Effector memory CD8-positive, alpha-beta T cell (primary cell): ENCODE data around the gene VPS26B.
A peak's percentile ranks its signal among the peaks of the same experiment; 100 is the strongest.

Experiments
- ATAC-seq: fragments of 150-1000 bp; cut with Tn5 transposase; replicated peaks from 2 replicates; pipeline ENCODE4 v1.10.0; 2021; ENCODE audit warnings: mild to moderate bottlenecking, moderate library complexity
- DNase-seq, 3 experiments: peaks; one replicate each; pipeline ENCODE4 v3.0.0; 2021
- H3K27ac Mint-ChIP-seq, 2 donors: one replicate each; pipeline ENCODE4 v1.8.0; 2022; ENCODE audit warnings: mild to moderate bottlenecking in 2 of 2, mixed read lengths in 2 of 2, moderate library complexity in 2 of 2
- H3K27me3 Mint-ChIP-seq, 2 donors: one replicate each; pipeline ENCODE4 v1.8.0; 2022; ENCODE audit warnings: mixed read lengths in 2 of 2
- H3K36me3 Mint-ChIP-seq: one replicate; pipeline ENCODE4 v1.8.0; 2022; ENCODE audit warnings: mild to moderate bottlenecking, moderate library complexity, mixed read lengths; ENCODE audit not compliant: insufficient read depth
- H3K4me1 Mint-ChIP-seq, 2 donors: one replicate each; pipeline ENCODE4 v1.8.0; 2022; ENCODE audit warnings: low read depth in 2 of 2, mixed read lengths in 2 of 2
- H3K4me3 Mint-ChIP-seq, 2 donors: one replicate each; pipeline ENCODE4 v1.8.0; 2022; ENCODE audit warnings: mild to moderate bottlenecking in 2 of 2, mixed read lengths in 2 of 2, moderate library complexity in 2 of 2
- H3K9me3 Mint-ChIP-seq, 2 donors: one replicate each; pipeline ENCODE4 v1.8.0; 2022; ENCODE audit warnings: mixed read lengths in 2 of 2

Gene VPS26B

GRCh38 chr11:134216816-134217215 lies 7.7 kb upstream of the VPS26B start:
- no peak for DNase-seq
- Mint-ChIP-seq H3K36me3 (peaks cover 26% of the 10 kb centered on the region), H3K27ac (no peak overlapping the region), H3K9me3 (no peaks in the 10 kb centered on the region), H3K4me3 (no peak overlapping the region), H3K27me3 (no peaks in the 10 kb centered on the region), H3K4me1 (peaks cover 9 to 34% of the 10 kb centered on the region in 2 donors)
- no peak for ATAC-seq

GRCh38 chr11:134223121-134223520 lies 1.4 kb upstream of the VPS26B start:
- peak overlapping the region; percentile 95 for H3K4me3 Mint-ChIP-seq
- H3K36me3 Mint-ChIP-seq, result peaks cover 37% of the 10 kb centered on the region
- no peaks in the 10 kb centered on the region for H3K9me3 Mint-ChIP-seq
- peak overlapping the region; percentile 96 to 98 for H3K27ac Mint-ChIP-seq
- peaks cover 50 to 64% of the 10 kb centered on the region in 2 donors for H3K4me1 Mint-ChIP-seq
- H3K27me3 Mint-ChIP-seq, result no peaks in the 10 kb centered on the region
- DNase-seq (no peak), ATAC-seq (no peak)

DNA sequence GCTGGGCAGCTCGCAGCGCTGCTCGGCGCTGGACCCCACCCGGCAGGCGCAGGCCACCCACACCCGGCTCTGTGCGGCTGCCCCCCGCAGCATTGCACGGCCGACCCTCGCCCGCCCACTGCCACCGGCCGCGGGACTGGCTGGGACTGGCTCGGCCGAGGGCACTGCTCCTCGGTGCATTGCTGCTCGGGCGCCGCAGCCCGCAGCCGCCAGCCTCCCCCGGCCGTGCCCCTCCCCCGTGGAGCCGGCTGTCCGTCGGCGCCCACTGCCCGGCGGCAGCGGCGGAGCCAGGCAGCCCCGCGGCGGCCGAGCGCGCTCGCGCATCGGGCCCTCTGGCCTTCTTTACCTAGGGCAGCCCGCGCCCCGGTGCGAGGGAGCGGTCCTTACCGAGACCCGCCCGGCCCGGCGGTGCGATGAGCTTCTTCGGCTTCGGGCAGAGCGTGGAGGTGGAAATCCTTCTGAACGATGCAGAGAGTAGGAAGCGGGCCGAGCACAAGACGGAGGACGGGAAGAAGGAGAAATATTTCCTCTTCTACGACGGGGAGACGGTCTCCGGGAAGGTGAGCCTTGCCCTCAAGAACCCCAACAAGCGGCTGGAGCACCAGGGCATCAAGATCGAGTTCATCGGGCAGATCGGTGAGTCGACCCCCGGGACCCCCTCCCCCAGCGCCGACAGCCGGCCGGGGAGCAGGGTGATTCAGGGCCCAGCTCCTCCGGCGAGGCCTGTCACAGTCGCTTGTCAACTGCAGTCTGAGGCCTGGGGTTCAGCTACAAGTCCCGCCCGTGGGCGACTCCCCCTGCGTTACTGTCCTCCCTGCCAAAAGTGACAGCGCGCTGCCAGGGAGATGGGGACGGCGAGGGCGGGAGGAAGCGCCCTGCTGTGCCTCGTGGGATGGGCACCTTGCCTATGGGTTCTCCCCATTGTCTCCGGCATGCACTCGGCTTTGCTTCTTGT lies 516 bp downstream of the VPS26B start:
- peaks cover 31% of the 10 kb centered on the region for H3K36me3 Mint-ChIP-seq
- DNase-seq (peak; percentile 25 to 42 (median 27)), ATAC-seq (peak; percentile 7)
- peak overlapping the region; percentile 83 to 96 for H3K27ac Mint-ChIP-seq
- peak overlapping the region; percentile 95 for H3K4me3 Mint-ChIP-seq
- H3K27me3 Mint-ChIP-seq, result no peaks in the 10 kb centered on the region
- peaks cover 56 to 69% of the 10 kb centered on the region in 2 donors for H3K4me1 Mint-ChIP-seq
- H3K9me3 Mint-ChIP-seq, result no peaks in the 10 kb centered on the region

DNA sequence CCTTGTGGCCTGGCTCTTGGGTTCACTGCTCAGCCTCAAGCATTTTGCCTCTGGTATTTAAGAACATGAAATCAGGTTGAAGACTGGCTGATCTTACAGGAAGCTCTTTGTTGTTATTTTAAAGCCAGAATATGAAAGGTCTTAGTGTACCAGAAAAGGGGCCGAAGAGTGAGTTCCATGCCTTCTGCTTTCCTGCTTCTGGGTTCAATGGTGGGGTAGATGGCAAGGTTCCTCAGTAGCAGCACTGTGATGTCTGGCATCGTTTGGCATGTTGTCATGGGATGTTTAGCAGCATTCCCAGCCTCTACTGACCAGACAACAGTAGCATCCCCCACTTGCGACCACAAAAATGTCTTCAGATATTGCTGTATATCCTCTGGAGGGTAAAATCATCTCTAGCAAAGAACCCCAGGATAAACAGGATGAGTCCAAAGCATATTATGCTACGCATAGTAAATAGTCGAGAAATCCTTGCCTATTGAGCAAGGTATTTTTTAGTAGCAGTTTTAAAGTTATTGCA lies 2.4 kb downstream of the VPS26B start:
- DNase-seq, result no peak
- Mint-ChIP-seq H3K4me1 (peaks cover 65 to 79% of the 10 kb centered on the region in 2 donors), H3K36me3 (peaks cover 24% of the 10 kb centered on the region), H3K9me3 (no peaks in the 10 kb centered on the region), H3K4me3 (peak overlapping the region; percentile 93 to 94), H3K27ac (no peak overlapping the region), H3K27me3 (no peaks in the 10 kb centered on the region)
- no peak for ATAC-seq

GRCh38 chr11:134228625-134229024 lies 4.2 kb downstream of the VPS26B start:
- H3K9me3 Mint-ChIP-seq, result no peaks in the 10 kb centered on the region
- peaks cover 11% of the 10 kb centered on the region for H3K36me3 Mint-ChIP-seq
- no peaks in the 10 kb centered on the region for H3K27me3 Mint-ChIP-seq
- peak; percentile 27 to 34 (median 28) for DNase-seq
- peak overlapping the region; percentile 26 to 93 for H3K4me3 Mint-ChIP-seq
- H3K4me1 Mint-ChIP-seq, result peaks cover 63 to 76% of the 10 kb centered on the region in 2 donors
- ATAC-seq, result peak; percentile 34
- H3K27ac Mint-ChIP-seq, result peak overlapping the region in 1 of 2 donors; percentile 36

- H3K27ac Mint-ChIP-seq, result peak overlapping the region in 1 of 2 donors; percentile 36
- H3K36me3 Mint-ChIP-seq, result peaks cover 5% of the 10 kb centered on the region
- no peaks in the 10 kb centered on the region for H3K9me3 Mint-ChIP-seq
- DNase-seq (no peak), ATAC-seq (no peak)
- H3K4me1 Mint-ChIP-seq, result peaks cover 63 to 76% of the 10 kb centered on the region in 2 donors
- no peaks in the 10 kb centered on the region for H3K27me3 Mint-ChIP-seq
- H3K4me3 Mint-ChIP-seq, result peak overlapping the region; percentile 26 to 93
Measured at GRCh38 chr11:134229126-134229790, 4.8 kb downstream of the VPS26B start.

DNA sequence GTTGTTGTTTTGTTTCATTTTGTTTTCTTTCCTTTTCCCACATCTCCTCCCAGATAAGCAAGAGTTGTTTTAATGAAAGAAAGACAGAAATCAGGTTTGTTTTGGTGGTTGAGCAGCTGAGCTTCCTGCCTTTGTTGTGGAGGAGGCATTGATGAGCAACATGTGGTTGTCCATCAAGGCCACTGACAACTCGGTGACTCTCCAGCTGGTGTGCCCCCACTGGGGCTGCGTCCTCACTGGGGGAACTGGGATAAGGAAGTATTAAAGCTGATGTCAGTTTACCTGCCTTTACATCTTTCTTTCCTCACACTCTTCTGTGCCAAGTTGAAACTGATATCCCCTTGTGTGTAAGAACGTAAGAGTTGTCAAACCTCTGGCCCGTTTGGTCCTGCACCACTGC lies 5.9 kb downstream of the VPS26B start:
- Mint-ChIP-seq H3K27me3 (no peaks in the 10 kb centered on the region), H3K36me3 (peaks cover 14% of the 10 kb centered on the region), H3K9me3 (no peaks in the 10 kb centered on the region), H3K4me3 (peak overlapping the region; percentile 26 to 93), H3K4me1 (peaks cover 61 to 72% of the 10 kb centered on the region in 2 donors), H3K27ac (peak overlapping the region; percentile 19 to 69)
- DNase-seq (no peak), ATAC-seq (no peak)

- DNase-seq (no peak), ATAC-seq (no peak)
- peaks cover 46 to 60% of the 10 kb centered on the region in 2 donors for H3K4me1 Mint-ChIP-seq
- peak overlapping the region in 1 of 2 donors; percentile 77 for H3K27ac Mint-ChIP-seq
- peak overlapping the region; percentile 33 to 65 for H3K4me3 Mint-ChIP-seq
- no peaks in the 10 kb centered on the region for H3K9me3 Mint-ChIP-seq
- peaks cover 24% of the 10 kb centered on the region for H3K36me3 Mint-ChIP-seq
- no peaks in the 10 kb centered on the region for H3K27me3 Mint-ChIP-seq
Measured at GRCh38 chr11:134231958-134232659, 7.6 kb downstream of the VPS26B start.

- Mint-ChIP-seq H3K27me3 (no peaks in the 10 kb centered on the region), H3K36me3 (peaks cover 29% of the 10 kb centered on the region), H3K4me3 (no peak overlapping the region), H3K9me3 (no peaks in the 10 kb centered on the region), H3K27ac (peak overlapping the region in 1 of 2 donors; percentile 77), H3K4me1 (peaks cover 32 to 46% of the 10 kb centered on the region in 2 donors)
- DNase-seq (no peak), ATAC-seq (no peak)
Measured at GRCh38 chr11:134233729-134234179, 9.3 kb downstream of the VPS26B start.

- no peaks in the 10 kb centered on the region for H3K27me3 Mint-ChIP-seq
- H3K4me3 Mint-ChIP-seq, result no peak overlapping the region
- H3K27ac Mint-ChIP-seq, result no peak overlapping the region
- peaks cover 32% of the 10 kb centered on the region for H3K36me3 Mint-ChIP-seq
- DNase-seq (no peak), ATAC-seq (no peak)
- peaks cover 17 to 30% of the 10 kb centered on the region in 2 donors for H3K4me1 Mint-ChIP-seq
- no peaks in the 10 kb centered on the region for H3K9me3 Mint-ChIP-seq
Measured at GRCh38 chr11:134235399-134235798, 10.9 kb downstream of the VPS26B start.

DNA sequence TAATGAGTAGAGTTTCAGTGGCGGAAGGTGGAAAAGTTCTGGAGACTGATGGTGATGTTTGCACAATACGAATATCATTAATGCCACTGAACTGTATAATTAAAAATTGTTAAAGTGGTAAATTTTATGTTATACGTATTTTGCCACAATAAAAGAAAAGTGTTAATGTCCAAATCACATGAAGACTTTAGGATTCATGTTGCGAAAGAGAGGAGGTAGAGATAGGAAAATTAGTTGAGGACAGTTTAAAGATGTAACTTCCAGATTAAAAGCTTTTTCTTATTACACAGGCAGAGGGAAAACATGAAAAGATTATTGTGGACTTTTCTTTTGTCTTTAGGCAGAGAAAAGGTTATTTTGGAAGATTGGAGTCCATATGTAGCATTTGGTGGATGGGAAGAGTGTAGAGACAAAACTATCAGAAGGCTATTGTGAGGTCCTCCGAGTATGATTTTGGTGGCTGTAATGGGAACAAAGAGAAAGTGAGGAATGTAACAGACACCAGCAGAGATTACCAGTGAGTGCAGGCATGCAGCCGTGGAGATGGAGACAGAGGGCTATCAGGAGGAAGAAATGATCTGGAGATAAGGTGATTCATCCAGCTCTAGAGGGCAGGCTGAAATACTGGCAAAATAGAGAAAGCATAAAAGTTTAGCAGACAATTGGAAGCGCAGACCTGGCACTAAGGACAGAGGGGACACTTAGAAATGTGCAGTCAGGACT lies 12.5 kb downstream of the VPS26B start:
- Mint-ChIP-seq H3K27me3 (no peaks in the 10 kb centered on the region), H3K36me3 (peaks cover 37% of the 10 kb centered on the region), H3K4me1 (peaks cover 12 to 16% of the 10 kb centered on the region in 2 donors), H3K9me3 (no peaks in the 10 kb centered on the region), H3K4me3 (no peak overlapping the region), H3K27ac (peak overlapping the region; percentile 3 to 64)
- DNase-seq (no peak), ATAC-seq (no peak)

- no peaks in the 10 kb centered on the region for H3K9me3 Mint-ChIP-seq
- ATAC-seq (no peak), DNase-seq (no peak)
- peaks cover 8 to 11% of the 10 kb centered on the region in 2 donors for H3K4me1 Mint-ChIP-seq
- H3K4me3 Mint-ChIP-seq, result no peak overlapping the region
- peaks cover 39% of the 10 kb centered on the region for H3K36me3 Mint-ChIP-seq
- H3K27ac Mint-ChIP-seq, result no peak overlapping the region
- no peaks in the 10 kb centered on the region for H3K27me3 Mint-ChIP-seq
Measured at GRCh38 chr11:134237557-134237922, 13.1 kb downstream of the VPS26B start.
